ENCODE measurements around the gene ACER3.

GRCh38 chr11:76834151-76834550 lies 26.6 kb upstream of the ACER3 start:
- TF ChIP-seq, protein P1, sequence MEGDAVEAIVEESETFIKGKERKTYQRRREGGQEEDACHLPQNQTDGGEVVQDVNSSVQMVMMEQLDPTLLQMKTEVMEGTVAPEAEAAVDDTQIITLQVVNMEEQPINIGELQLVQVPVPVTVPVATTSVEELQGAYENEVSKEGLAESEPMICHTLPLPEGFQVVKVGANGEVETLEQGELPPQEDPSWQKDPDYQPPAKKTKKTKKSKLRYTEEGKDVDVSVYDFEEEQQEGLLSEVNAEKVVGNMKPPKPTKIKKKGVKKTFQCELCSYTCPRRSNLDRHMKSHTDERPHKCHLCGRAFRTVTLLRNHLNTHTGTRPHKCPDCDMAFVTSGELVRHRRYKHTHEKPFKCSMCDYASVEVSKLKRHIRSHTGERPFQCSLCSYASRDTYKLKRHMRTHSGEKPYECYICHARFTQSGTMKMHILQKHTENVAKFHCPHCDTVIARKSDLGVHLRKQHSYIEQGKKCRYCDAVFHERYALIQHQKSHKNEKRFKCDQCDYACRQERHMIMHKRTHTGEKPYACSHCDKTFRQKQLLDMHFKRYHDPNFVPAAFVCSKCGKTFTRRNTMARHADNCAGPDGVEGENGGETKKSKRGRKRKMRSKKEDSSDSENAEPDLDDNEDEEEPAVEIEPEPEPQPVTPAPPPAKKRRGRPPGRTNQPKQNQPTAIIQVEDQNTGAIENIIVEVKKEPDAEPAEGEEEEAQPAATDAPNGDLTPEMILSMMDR (conservative IDR thresholded peaks at IDR 0.05; ENCODE audit: low read depth, low read length), result no peak
- TF ChIP-seq, protein P2, sequence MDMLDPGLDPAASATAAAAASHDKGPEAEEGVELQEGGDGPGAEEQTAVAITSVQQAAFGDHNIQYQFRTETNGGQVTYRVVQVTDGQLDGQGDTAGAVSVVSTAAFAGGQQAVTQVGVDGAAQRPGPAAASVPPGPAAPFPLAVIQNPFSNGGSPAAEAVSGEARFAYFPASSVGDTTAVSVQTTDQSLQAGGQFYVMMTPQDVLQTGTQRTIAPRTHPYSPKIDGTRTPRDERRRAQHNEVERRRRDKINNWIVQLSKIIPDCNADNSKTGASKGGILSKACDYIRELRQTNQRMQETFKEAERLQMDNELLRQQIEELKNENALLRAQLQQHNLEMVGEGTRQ (IDR thresholded peaks at IDR 0.05; ENCODE audit: low read depth, low read length), result no peak
- TF ChIP-seq MAZ (IDR thresholded peaks at IDR 0.05; ENCODE audit: borderline replicate concordance, low read depth, low read length), result no peak
- no peak for TF ChIP-seq RCOR1 (IDR thresholded peaks at IDR 0.05; ENCODE audit: insufficient replicate concordance, low read length)
- TF ChIP-seq ELK1 (IDR thresholded peaks at IDR 0.05; ENCODE audit: borderline replicate concordance, low read depth, low read length), result no peak
- TF ChIP-seq POLR2A (IDR thresholded peaks at IDR 0.05; ENCODE audit: low read depth, low read length), result no peak
- no peak for TF ChIP-seq MXI1 (IDR thresholded peaks at IDR 0.05; ENCODE audit: borderline replicate concordance, low read depth, low read length)
- no peak for TF ChIP-seq CEBPB (IDR thresholded peaks at IDR 0.05; ENCODE audit: low read depth, low read length)
- no peak for TF ChIP-seq RFX5 (IDR thresholded peaks at IDR 0.05; ENCODE audit: low read depth, low read length)
- no peak for TF ChIP-seq SMC3 (IDR thresholded peaks at IDR 0.05; ENCODE audit: low read depth, low read length)
